ENCODE results near the gene UBALD1. TPM values are rescaled to one million over a fixed set of nuclear protein-coding genes. Genes with fewer than 3 reads are reported as not detected.
"Not testable (repeated sequence)": the region's sequence is repeated elsewhere in the genome, so short reads cannot be mapped to it uniquely, and the experiment has no call there.

Gene UBALD1
- total RNA-seq, 1 experiment from 2014 or later: 11.5 TPM

DNA sequence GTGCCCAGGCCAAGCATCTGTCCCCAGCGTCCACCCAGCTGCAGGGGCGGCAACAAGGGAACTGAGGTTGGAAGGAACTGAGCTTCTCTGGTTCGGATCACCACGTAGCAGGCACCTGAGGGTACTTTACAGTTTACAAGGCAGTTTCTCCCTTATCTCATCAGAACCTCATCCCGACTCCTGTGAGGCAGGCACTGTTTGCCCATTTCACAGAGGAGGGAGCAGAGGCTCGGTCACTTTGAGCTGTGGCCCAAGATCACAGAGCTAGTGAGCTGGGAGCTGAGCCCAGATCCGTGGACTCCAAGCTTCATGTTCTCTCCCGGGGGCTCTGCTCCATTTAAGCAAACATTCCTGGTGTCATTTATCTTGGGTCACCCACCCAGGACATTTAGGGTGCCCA lies 15.1 kb downstream of the UBALD1 start:
- DNase-seq (ENCODE audit: extremely low read depth, low read depth): no peak

DNA sequence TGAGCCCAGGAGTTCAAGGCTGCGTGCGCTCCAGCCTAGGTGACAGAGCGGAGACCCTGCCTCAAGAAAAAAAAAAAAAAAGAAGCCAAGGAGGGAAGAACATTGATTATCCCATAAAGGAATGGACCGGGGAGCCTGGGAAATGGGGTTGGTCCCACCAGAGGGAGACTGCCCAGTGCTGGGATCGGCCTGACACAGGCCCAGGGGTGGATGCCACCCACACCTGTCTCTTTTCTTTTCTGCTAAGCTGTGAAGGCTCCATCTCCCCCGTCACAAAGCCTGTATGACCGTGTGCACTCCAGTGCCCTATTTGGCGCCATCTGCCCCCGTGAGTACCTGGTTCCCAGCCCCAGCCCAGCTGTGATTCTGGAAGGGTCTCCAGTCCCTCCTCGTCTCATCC lies 15.7 kb downstream of the UBALD1 start:
- DNase-seq (ENCODE audit: extremely low read depth, low read depth): no peak

DNA sequence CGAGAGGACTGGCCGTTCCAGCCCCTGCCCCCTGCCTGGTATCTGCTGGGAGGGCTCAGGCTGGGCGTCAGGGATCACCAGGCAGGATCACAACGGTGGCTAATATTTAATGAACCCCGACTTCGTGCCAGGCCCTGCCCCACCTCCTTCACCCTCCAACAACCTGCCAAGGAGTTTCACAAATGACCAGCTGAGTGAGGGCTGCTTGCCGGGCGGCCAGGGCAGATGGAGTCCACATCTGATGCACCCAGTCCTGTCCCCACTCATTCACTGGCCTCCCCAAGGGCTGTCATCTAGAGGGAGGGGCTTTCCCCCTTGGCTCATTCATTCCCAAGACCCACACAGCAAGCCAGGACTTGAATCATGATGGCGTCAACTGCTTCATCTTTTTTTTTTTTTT lies 17.5 kb downstream of the UBALD1 start:
- DNase-seq (ENCODE audit: extremely low read depth, low read depth): no peak

DNA sequence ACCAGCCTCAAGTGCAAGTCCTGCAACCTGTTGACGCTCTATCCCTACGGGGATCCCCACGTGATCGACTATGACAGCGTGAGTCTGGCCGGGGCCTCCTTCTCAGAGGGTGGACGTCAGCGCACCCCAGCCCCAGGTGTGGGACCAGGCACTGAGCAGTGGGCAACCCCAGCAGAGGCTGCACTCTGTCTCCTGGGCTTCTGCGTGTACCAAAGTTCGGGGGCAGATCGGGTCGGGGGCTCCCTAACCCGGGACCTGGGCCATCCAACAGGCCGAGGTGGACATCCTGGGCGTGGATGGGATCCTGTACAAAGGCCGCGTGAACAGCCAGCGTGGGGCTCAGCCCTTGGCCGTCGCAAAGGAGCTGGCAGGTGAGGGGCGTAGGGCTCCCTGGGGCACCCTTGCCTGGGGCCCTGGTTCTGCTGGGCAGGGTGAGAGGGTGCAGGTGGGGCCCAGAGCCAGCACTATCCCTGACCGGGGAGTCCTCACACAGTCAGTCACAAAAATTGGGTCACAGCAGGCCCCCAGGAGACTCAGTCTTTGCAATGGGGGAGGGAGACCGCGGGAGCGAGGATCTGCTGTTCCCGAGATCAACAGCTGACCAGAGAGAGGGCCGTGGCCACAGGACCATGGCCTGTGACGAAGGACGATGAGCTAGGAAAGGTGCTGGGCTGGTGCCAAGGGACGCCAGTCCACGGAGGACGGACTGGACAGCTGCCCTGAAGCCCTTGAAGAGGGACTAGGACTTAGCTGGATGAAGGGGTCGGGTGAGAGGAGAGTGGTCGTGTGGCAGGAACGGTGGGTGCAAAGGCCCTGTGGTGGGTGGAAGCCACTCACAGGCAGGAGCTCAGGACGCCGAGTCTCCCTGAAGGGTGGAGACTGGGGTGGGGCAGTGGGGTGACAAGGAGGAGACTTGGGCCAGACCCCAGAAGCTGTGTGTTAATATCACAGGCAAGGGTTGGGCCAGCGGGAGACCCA lies 20.0 kb downstream of the UBALD1 start:
- DNase-seq (ENCODE audit: extremely low read depth, low read depth): no peak

DNA sequence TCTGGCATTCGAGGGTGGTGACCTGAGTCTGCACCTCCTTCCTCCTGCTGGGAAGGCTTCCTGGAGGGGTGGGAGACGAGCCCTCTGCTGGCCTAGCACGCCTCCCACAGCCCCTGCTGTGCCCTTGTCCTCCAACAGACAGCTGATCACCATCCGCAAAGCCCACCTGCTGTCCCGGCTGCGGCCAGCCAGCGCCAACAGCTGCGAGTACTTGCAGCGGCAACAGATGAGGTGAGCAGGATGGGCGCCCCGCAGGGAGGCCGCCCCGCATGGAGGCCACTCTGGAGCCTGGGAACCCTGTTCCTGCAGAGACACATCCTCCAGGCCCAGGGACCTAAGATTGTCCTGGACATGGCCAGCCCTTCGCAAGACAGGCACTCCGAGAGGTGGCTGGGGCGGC lies 21.6 kb downstream of the UBALD1 start:
- no peak for DNase-seq (ENCODE audit: extremely low read depth, low read depth)

DNA sequence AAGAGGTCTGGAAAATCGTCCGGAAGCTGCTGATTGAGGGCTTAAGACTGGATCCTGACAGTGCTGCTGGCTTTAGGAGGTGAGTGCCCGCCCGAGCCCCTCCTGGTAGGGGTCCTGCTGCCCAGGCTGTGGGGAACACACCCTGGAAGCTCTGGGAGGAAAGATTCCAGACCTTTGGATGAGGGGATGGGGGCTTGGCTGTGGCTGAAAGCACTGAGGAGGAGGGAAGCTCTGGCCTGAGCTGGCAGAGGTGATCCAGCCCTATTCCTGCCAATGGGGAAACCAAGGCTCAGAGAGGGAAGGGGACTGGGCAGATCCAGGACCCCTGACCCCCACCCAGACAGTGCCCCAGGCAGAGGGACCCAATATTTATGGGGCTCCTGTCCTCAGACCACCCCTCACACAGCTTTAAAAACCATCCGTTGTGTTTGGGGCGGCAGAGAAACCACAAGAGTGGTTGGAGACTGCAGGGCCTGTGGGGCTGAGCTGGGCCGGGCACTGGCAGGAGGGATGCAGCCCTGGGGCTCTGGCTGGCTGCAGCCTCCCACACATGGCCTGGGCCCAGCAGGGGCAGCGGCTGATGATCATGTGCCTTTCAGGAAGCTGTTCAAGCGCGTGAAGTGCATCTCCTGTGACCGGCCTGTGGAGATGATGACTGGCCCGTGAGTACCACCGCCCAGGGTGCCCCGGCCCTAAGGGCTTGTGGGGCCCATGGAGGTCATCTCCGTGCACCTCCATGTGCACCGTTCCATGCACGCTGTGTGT lies 22.8 kb downstream of the UBALD1 start:
- DNase-seq (ENCODE audit: extremely low read depth, low read depth): no peak

DNA sequence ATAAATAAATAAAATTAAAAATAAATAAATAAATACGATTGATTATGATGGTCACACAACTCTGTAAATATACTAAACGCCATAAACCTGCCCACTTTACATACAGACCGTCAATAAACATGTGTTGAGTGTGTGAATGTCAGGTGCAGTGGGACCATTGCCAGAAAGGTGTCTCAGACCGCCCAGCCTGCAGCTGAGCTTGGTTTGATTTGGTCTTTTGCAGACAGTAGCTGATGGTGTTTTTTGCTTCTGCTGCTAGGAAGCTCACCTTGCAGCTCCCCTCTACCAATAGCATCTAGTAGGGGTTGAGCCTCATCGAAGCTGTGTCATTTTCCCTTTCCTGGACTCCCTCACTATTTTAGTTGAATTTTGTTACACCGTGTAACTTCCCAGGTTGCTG lies 23.5 kb downstream of the UBALD1 start:
- no peak for DNase-seq (ENCODE audit: extremely low read depth, low read depth)

DNA sequence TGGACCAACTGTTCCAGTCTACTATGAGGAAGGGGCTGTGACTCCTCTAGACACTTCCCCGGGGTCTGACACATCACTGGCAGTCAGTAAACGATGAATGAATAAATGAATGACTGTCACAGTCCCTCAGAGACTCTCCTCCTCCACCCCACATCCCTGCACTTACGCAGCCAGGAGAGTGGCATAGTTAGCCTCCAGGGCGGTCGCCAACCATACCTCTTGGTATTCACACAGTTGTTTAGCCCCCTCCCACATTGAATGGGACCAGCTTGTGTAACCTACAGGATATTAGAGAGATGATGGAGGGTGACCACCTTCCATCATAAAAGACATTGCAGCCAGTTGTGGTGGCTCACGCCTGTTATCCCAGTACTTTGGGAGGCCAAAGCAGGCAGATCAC lies 25.7 kb downstream of the UBALD1 start:
- DNase-seq (ENCODE audit: extremely low read depth, low read depth): no peak

DNA sequence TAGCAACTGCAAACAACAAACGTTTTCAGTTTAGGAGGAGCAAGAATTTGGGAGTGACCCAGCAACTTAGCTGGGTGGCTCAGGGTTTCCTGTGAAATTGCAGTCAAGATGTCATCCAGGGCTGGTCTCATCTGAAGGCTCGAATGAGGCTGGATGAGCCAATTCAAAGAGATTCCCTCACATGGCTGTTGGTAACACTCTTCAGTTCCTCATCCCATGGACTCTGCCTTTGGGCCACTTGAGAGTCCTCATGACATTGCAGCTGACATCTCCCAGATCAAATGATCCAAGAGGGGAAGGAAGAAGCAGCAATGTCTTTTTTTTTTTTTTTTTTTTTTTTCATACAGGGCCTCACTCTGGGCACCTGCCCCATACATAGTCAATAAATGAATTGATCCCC lies 26.3 kb downstream of the UBALD1 start:
- DNase-seq (ENCODE audit: extremely low read depth, low read depth): no peak

DNA sequence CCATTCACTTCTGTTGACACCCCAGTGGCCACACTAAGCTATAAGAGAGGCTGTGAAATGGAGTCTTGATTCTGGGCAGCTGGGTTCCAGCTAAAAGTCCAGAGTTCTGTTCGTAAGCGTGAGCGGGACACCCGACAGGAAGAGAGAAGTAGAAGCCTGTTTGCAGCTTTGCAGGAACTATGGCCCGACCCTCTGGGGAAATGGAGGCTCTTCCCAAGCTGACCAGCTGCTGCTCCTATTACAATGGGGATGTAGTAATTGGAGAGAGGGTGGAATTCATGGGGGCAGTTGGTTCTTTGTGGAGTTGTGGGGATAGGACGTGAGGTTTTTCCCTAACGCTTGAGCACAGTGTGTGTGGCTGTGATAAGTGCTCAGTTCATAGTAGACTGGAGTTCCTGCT lies 28.4 kb downstream of the UBALD1 start:
- DNase-seq (ENCODE audit: extremely low read depth, low read depth): no peak

DNA sequence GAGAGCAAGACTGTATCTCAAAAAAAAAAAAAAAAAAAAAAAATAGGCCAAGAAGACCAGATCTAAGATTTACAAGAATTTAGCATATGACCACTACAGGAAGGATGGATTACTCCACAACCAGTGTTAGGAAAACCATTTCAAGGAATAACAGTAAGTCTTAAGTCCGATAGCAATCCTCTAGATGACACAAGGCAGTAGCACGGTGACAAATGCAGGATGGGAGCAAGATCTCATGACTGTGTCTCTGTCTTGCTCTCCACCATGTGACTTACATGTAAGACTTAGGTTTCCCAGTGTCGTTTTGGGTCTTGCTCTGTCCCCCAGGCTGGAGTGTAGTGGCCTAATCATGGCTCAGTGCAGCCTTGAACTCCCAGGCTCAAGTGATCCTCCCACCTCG lies 30.8 kb downstream of the UBALD1 start:
- DNase-seq (ENCODE audit: extremely low read depth, low read depth): no peak

DNA sequence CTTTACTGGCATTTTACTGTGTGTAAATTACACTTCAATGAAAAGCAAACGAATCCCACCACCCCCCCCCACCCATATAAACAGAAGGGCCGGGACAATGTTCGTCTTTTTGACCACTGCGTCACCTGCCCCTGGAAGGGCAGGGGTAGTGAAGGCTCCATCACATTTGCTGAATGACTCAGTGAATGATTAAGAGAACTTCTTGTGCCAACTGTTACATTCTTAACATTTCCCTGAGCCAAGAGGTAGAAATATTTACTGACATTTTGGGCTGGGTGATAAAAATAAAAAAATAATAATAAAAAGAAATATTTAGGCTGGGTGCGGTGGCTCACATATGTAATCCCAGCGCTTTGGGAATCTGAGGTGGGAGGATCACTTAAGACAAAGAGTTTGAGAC lies 34.4 kb downstream of the UBALD1 start:
- DNase-seq (ENCODE audit: extremely low read depth, low read depth): no peak

DNA sequence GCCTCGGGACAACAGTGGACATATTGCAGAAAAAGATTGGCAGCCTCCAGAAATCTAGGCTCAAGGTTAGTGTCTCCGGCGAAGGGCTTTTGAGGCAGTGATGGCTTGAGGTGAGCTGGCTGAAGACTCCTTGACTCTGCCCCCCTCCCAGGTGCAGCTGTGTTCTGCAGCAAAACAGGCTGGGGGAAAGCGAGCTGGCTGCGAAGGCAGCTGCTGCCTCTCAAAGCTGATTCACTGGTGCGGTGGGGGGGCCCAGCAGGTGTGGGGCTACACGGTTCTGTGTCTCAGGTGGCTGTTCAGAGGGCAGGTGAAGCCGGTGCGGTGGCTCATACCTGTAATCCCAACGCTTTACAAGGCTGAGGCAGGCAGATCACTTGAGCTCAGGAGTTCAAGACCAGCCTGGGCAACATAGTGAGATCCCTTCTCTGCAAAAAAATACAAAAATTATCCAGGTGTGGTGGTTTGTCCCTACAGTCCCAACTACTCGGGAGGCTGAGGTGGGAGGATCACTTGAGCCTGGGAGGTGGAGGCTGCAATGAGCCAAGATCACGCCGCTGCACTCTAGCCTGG lies 35.6 kb downstream of the UBALD1 start:
- no peak for DNase-seq (ENCODE audit: extremely low read depth, low read depth)

DNA sequence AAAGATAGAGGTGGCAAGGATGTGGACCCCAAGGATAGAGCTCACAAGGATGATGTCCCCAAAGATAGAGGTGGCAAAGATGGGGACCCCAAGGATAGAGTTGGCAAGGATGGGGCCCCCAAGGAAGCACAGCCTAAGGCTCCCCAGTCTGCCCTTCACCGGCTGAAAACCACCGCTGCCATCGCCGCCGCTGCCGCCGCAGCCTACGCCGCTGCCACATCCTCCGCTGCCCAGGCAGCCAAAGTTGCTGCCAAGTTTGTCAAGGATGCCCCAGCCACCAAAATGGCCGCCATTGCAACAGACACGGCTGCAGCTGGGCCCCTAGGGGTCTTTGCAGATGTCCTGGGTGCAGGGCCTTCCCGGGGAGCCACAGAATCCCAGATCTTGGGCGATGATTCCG lies 38.7 kb downstream of the UBALD1 start:
- DNase-seq (ENCODE audit: extremely low read depth, low read depth): no peak

DNA sequence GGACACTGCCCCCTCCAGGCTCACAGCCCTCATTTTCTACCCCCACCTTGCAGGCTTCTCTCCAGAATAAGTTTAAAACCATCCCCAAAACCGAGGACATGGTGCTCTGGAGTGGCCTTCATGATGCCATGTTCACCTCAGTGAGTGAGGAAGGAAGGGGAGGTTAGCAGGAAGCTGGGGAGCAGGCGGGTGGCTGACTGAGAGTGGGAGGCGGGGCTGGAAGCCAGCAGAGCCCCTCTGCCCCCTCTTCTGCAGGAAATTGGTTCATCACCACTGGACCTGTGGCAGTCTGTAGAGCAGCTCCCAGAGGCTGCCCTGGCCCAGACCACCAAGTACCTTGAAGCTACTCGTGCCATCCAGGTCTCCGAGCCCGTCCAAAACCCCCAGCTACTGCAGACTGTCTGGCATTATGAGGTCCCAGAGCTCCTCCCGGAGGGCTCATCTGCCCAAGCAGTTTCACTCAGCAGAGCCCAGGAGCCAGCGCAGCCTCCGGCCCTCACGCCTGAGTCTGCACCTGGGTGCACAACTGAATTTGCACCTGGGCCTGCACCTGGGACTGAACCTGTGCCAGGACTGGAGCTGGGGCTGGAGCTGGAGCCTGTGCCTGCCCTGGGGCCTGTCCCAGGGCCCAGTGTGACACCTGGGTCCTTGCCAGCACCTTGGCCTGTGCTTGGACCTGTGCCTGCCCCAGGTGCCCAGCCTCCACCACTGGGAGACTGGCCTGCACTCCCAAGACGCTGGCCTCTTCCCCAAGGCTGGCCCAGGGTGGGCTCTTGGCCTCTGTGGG lies 39.6 kb downstream of the UBALD1 start:
- no peak for DNase-seq (ENCODE audit: extremely low read depth, low read depth)

DNA sequence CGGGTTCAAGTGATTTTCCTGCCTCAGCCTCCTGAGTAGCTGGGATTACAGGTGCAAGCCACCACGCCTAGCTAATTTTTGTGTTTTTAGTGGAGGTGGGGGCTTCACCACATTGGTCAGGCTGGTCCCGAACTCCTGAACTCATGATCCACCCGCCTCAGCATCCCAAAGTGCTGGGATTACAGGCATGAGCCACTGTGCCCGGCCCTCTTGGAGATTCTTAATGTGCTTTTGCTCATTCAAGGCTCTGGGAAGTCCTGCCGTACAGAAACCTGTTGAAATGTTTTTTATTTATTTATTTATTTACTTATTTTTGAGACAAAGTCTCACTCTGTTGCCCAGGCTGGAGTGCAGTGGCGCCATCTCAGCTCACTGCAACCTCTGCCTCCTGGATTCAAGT lies 40.8 kb downstream of the UBALD1 start:
- not testable (repeated sequence) for DNase-seq (ENCODE audit: extremely low read depth, low read depth)

DNA sequence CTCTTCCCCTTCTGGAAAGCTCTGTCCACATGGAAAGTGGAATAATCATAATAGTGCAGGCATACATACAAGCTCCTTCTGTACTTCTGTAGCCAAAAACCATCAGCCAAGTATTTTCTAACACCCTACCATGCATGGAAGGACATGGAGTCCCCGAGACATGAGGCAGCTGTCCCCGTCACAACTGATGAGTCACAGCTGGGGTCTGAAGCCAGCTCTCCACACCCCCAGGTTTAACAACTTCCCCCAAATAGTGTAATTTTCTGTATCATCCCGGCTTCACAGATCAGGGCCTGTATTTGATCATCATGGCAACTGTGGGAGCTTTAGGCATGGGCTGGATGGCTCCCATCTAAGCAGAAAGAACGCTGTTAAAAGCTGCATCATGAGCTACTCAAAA lies 42.0 kb downstream of the UBALD1 start:
- DNase-seq (ENCODE audit: extremely low read depth, low read depth): no peak

DNA sequence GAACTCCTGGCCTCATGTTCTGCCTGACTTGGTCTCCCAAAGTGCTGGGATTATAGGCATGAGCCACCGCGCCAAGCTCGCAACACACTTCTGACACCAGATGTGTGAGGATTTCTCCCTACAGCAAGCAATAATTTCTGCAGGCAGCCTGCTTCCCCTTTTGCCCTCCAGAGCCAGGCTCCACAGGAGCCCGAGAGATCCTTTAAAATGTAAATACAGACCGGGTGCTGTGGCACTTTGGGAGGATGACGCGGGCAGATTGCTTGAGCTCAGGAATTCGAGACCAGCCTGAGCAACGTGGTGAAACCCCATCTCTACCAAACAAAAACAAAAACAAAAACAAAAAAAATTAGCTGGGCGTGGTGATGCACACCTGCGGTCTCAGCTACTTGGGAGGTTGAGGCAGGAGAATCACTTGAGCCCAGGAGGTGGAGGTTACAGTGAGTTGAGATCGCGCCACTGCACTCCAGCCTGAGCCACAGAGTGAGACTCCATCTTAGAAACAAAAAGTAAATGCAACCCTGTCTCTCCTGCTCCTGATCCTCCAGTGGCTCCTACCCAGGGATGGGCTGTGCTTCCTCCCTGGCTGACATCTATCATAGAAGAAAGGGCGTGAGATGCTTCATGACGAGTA lies 43.9 kb downstream of the UBALD1 start:
- no peak for DNase-seq (ENCODE audit: extremely low read depth, low read depth)

DNA sequence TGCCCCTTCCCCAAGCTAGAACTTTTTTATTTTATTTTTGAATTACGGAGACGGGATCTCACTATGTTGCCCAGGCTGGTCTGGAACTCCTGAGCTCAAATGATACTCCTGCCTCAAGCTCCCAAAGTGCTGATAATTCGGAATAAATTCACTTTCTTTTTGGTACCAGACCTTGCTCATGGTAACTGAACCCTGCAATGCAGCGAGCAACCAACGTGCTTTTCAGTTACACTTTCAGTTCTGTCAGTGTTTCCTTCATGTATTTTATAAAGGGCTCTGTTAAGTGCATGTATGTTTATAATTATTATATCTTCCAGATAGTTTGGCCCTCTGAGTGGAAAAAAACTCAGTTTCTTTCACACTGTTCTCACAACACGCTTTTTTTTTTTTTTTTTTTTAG lies 44.6 kb downstream of the UBALD1 start:
- DNase-seq (ENCODE audit: extremely low read depth, low read depth): no peak

DNA sequence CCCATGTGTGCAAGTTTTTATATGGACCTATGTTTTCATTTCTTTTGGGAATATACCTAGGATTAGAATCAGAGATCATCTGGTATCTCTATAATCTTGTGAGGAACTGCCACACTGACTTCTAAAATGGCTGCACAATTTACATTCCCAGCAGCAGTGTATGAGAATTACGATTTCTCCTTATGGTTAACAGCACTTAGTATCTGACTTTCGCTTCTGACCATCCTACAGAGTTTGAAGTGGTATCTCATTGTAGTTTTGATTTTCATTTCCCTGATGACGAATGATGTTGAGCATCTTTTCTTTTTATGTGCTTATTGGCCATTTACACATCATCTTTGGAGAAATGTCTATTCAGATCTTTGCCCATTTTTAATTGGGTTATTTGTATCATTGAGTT lies 48.5 kb downstream of the UBALD1 start:
- DNase-seq (ENCODE audit: extremely low read depth, low read depth): no peak

Data from NCI-H460 (cell line).